HEK293 (cell line): ENCODE results near the gene S1PR4.

Source experiments
- CTCF ChIA-PET: fragments of 350-600 bp; formaldehyde crosslinking; extraction: SDS; loops from one replicate; lab custom pipeline; 2021; ENCODE audit warnings: antibody characterized with exemption; lab: Yijun Ruan, JAX
- POLR2A ChIA-PET: fragments of 300-600 bp; formaldehyde crosslinking; extraction: SDS; loops from one replicate; lab custom pipeline; 2020; ENCODE audit warnings: antibody characterized with exemption, inconsistent platforms; lab: Yijun Ruan, JAX
- H3K27ac ChIP-seq: fragments of 200-500 bp; sonication (Bioruptor generic); 2 replicates; pipeline ENCODE4 v1.5.1; 2014; ENCODE audit warnings: low read depth, low read length, control low read depth, inconsistent platforms; ENCODE audit errors: extremely low read depth
- H3K36me3 ChIP-seq, 2 experiments: fragments of 200-500 bp in 1 of 2; sonication (Bioruptor generic) in 1 of 2; 1 replicate in 1 of 2; 2 replicates in 1 of 2; pipeline ENCODE4 v1.5.1; 2014 to 2017; ENCODE audit warnings: inconsistent platforms in 2 of 2, low read length in 2 of 2; ENCODE audit not compliant: control insufficient read depth in 2 of 2, insufficient read depth in 1 of 2
- H3K4me1 ChIP-seq: fragments of 200-500 bp; sonication (Bioruptor generic); 2 replicates; pipeline ENCODE4 v1.5.1; 2014; ENCODE audit warnings: mild to moderate bottlenecking, low read length, inconsistent platforms; ENCODE audit not compliant: control insufficient read depth, insufficient read depth
- H3K4me3 ChIP-seq: 2 replicates; pipeline ENCODE4 v1.5.1; 2011; ENCODE audit warnings: low read depth, mild to moderate bottlenecking, control low read depth, low read length, moderate library complexity
- H3K9me3 ChIP-seq: fragments of 200-500 bp; sonication (Bioruptor generic); 2 replicates; pipeline ENCODE4 v1.5.1; 2014; ENCODE audit warnings: low read depth, low read length, inconsistent platforms; ENCODE audit not compliant: control insufficient read depth, insufficient read depth
- HOXC10 ChIP-seq: sonication (generic); formaldehyde crosslinking; IDR thresholded peaks from 2 replicates; pipeline ENCODE4 v1.8.1; 2023; ENCODE audit warnings: mild to moderate bottlenecking, missing genetic modification reagents
- HOXD13 ChIP-seq: sonication (generic); formaldehyde crosslinking; IDR thresholded peaks from 2 replicates; pipeline ENCODE4 v1.8.0; 2022; ENCODE audit warnings: missing genetic modification reagents, borderline replicate concordance
- KLF16 ChIP-seq: fragments of 450-650 bp; formaldehyde crosslinking; IDR thresholded peaks from 2 replicates; pipeline ENCODE4 v1.5.1; 2017; ENCODE audit warnings: missing biosample characterization, missing genetic modification characterization
- PRDM1 ChIP-seq: fragments of 450-650 bp; formaldehyde crosslinking; IDR thresholded peaks from 2 replicates; pipeline ENCODE4; 2016; ENCODE audit warnings: missing biosample characterization, missing genetic modification characterization
- PRDM2 ChIP-seq: fragments of 450-650 bp; formaldehyde crosslinking; IDR thresholded peaks from 2 replicates; pipeline ENCODE4 v1.5.1; 2016; ENCODE audit warnings: missing biosample characterization, missing genetic modification characterization, borderline replicate concordance
- ZEB2 ChIP-seq: fragments of 450-650 bp; formaldehyde crosslinking; IDR thresholded peaks from 2 replicates; pipeline ENCODE4 v1.5.1; 2016; ENCODE audit warnings: missing biosample characterization, missing genetic modification characterization
- ZNF10 ChIP-seq: fragments of 450-650 bp; formaldehyde crosslinking; IDR thresholded peaks from 2 replicates; pipeline ENCODE4 v1.5.1; 2017; ENCODE audit warnings: missing biosample characterization, missing genetic modification characterization
- ZNF280D ChIP-seq: fragments of 450-650 bp; formaldehyde crosslinking; IDR thresholded peaks from 2 replicates; pipeline ENCODE4 v1.5.1; 2016; ENCODE audit warnings: missing biosample characterization, missing genetic modification characterization
- ZNF354C ChIP-seq: fragments of 450-650 bp; formaldehyde crosslinking; IDR thresholded peaks from 2 replicates; pipeline ENCODE4 v1.5.1; 2016; ENCODE audit warnings: missing biosample characterization, missing genetic modification characterization, low read depth, borderline replicate concordance
- ZNF362 ChIP-seq: fragments of 450-650 bp; formaldehyde crosslinking; IDR thresholded peaks from 2 replicates; pipeline ENCODE4 v1.5.1; 2016; ENCODE audit warnings: missing biosample characterization, missing genetic modification characterization
- ZNF37A ChIP-seq: fragments of 450-650 bp; IDR thresholded peaks from 2 replicates; pipeline ENCODE4 v1.5.1; 2018; ENCODE audit warnings: missing biosample characterization, missing genetic modification characterization
- ZNF398 ChIP-seq: fragments of 450-650 bp; formaldehyde crosslinking; IDR thresholded peaks from 2 replicates; pipeline ENCODE4 v1.5.1; 2017; ENCODE audit warnings: missing biosample characterization, missing genetic modification characterization
- ZNF48 ChIP-seq: fragments of 450-650 bp; formaldehyde crosslinking; IDR thresholded peaks from 2 replicates; pipeline ENCODE4 v1.5.1; 2016; ENCODE audit warnings: missing biosample characterization, missing genetic modification characterization
- ZNF510 ChIP-seq: fragments of 450-650 bp; formaldehyde crosslinking; IDR thresholded peaks from 2 replicates; pipeline ENCODE4 v1.5.1; 2018; ENCODE audit warnings: mild to moderate bottlenecking, missing genetic modification characterization, missing biosample characterization; ENCODE audit not compliant: insufficient replicate concordance
- ZNF549 ChIP-seq: fragments of 450-650 bp; IDR thresholded peaks from 2 replicates; pipeline ENCODE4 v1.5.1; 2018; ENCODE audit warnings: missing biosample characterization, missing genetic modification characterization, mild to moderate bottlenecking, inconsistent platforms, moderate library complexity

S1PR4 gene

GRCh38 chr19:3159565-3159964 lies 19.0 kb upstream of the S1PR4 start:
- ChIA-PET POLR2A (interaction anchor here (1.6 kb wide), 1 partner anchor 123 kb away, joined by 4 read pairs; no protein-coding TSS in a partner anchor), CTCF (interaction anchor here (0.6 to 1.5 kb wide), 6 partner anchors 14 to 198 kb away, joined by 3 to 7 read pairs (median 4); no protein-coding TSS in a partner anchor)
- TF ChIP-seq ZNF10 (tag by site-specific recombination) (no peak), KLF16 (tag by site-specific recombination) (no peak), ZNF37A (no peak), ZNF48 (tag by site-specific recombination) (no peak)
- Histone ChIP-seq H3K4me1 (0 out of 2 replicates have a peak, but pooled peaks cover 4% of the 10 kb centered on the region), H3K27ac (no peak overlapping the region), H3K36me3 (no peaks in the 10 kb centered on the region), H3K9me3 (no peaks in the 10 kb centered on the region), H3K4me3 (no peak overlapping the region)

GRCh38 chr19:3160219-3160618 lies 18.4 kb upstream of the S1PR4 start:
- H3K4me1 ChIP-seq, result 0 out of 2 replicates have a peak, but pooled peaks cover 4% of the 10 kb centered on the region
- H3K27ac ChIP-seq, result no peak overlapping the region
- no peaks in the 10 kb centered on the region for H3K9me3 ChIP-seq
- H3K36me3 ChIP-seq, result no peaks in the 10 kb centered on the region
- CTCF ChIA-PET, result interaction anchor here (0.5 to 1.5 kb wide), 5 partner anchors 15 to 622 kb away, joined by 3 to 7 read pairs (median 3); no protein-coding TSS in a partner anchor
- no peak overlapping the region for H3K4me3 ChIP-seq
- peak; percentile 68; the same call in 1 of the 2 replicates for TF ChIP-seq ZNF280D (tag by site-specific recombination)
- TF ChIP-seq ZNF549 (tag by site-specific recombination), result no peak
- POLR2A ChIA-PET, result interaction anchor here (1.6 kb wide), 1 partner anchor 124 kb away, joined by 4 read pairs; no protein-coding TSS in a partner anchor

- Histone ChIP-seq H3K4me3 (no peak overlapping the region), H3K4me1 (0 out of 2 replicates have a peak, but pooled peaks cover 4% of the 10 kb centered on the region), H3K27ac (no peak overlapping the region), H3K9me3 (no peaks in the 10 kb centered on the region), H3K36me3 (no peaks in the 10 kb centered on the region)
- ChIA-PET POLR2A (no interaction called here), CTCF (interaction anchor here (0.5 to 2.0 kb wide), 15 partner anchors 9 to 513 kb away, joined by 3 to 17 read pairs (median 5); no protein-coding TSS in a partner anchor)
- TF ChIP-seq PRDM1 (no peak), ZNF510 (tag by site-specific recombination) (no peak), ZNF37A (no peak), ZNF398 (tag by site-specific recombination) (no peak), ZNF354C (tag by site-specific recombination) (no peak), PRDM2 (no peak), ZEB2 (no peak), HOXC10 (CRISPR knock-in tag) (no peak), ZNF362 (tag by site-specific recombination) (no peak), HOXD13 (no peak)
These were observed 17.1 kb upstream of the S1PR4 start for GRCh38 chr19:3161453-3161852.
